Measurements from ENCODE around the gene ZMYND8.

The ZMYND8 gene

DNA sequence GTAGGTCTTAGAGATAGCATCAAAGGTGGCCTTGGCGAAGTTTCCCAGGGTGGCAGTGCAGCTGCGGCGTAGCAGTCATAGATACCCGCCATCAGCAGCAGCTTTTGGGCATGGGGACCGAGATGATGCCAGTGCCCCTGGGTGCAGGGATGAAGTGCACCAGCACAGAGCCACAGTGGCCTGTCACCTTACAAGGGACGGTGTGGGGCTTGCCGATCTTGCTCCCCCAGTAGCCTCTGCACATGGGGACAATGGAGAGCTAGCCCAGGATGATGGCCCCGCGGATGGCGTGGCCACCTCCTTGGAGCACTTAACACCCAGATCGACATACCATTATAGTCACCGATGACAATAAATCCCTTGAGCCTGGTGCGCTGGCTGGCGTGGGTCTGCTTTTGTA, 195.5 kb downstream of the ZMYND8 start:
- DNase-seq: no peak

DNA sequence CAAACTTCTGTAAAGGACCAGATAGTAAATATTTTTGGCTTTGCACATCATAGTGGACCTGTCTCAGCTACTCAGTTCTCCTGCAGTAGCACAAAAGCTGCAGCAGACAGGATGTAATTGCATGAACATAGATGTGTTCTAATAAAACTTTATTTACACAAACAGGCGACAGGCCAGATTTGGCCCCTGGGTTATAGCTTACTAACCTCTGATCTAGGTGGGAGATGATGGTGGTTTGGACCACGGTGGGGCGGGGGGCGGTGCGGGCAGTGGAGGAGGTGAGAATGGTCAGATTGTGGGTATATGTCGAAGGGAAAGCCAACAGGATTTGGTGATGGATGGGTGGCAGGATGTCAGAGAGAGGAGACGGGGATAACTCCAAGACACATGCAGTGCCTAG, 196.3 kb downstream of the ZMYND8 start:
- no peak for DNase-seq

Measured in GOT3 (cell line).